NK-92 (cell line): Measurements from ENCODE around the gene DNM3.

Source experiments
- DNase-seq: peaks from one replicate; lab custom pipeline; 2025; ENCODE audit not compliant: unreplicated experiment; lab: John Stamatoyannopoulos, UW

The DNM3 gene

DNA sequence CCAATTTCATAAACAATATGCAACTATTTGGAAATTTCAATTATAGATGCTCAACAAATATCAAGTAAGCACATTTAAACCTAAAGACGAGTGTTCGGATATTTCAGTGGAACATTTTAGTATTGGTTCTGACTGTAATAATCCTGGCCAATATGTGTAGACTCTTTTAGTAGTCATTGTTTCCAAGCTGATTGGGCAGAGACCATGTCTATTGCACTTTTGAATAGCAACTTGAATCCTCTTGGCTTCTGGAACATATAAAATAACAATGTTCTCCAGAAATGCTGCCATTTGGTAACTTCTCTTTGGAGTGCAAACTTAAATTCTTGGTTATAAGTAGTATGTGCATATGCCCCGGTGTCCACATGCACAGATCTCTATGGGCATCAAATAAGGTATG is 373.7 kb downstream of the DNM3 start:
- no peak for DNase-seq

GRCh38 chr1:172219966-172220365 is 378.7 kb downstream of the DNM3 start:
- no peak for DNase-seq

DNA sequence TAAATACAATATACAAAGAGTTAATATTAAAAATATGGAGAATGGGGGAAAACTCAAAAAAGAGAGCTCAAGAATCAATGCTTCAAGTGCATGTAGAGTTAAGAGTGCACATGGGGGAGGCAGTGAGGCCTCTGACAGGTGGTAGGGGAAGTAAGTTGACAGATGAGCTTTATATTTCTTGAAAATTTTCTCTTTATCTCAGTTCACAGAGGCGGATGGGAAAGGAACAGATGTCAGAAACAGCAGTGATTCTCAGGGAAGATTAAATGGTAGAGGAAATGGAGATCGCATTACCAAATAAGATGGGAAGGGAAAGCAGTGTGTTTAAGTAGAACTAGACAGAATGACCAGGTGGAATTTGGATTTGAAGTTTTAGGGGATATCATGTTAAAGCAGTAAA is 379.1 kb downstream of the DNM3 start:
- DNase-seq: no peak

DNA sequence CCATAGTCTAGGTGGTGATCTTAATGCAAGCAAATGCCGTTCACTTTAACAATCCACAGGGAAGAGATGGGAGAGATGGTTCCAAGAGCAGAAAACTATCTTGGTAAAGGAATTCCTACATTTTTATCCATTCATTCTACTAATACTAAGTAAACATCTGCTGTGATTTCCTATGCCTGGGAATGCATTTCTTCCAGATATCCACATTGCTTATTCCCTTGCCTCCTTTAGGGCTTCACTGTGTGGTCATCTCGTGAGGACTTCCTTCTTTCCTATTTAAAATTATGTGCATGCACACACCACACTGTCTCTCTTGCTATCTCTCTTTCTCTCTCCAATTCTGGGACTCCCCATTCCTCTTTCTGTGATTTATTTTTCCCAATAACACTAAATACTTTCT is 380.1 kb downstream of the DNM3 start:
- DNase-seq: no peak

DNA sequence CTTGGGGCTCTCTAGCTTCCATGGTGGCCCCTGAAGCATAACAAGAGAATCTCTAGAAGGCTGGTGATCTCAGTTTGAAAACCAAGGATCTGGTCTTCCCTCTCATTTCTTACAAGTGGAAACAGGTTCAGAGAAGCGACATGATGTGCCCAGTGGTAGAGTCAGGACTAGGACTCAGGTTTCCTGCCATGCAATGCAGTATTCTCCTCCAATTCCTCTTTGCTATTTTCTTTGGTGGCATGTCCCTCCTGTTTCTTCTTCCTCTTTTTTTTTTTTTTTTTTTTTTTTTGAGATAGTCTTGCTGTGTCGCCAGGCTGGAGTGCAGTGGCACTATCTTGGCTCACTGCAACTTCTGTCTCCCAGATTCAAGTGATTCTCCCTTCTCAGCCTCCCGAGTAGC is 383.6 kb downstream of the DNM3 start:
- no peak for DNase-seq

- no peak for DNase-seq
These were observed 388.6 kb downstream of the DNM3 start for GRCh38 chr1:172229942-172230341.

- no peak for DNase-seq
These were observed 389.2 kb downstream of the DNM3 start for GRCh38 chr1:172230526-172230925.

GRCh38 chr1:172236958-172237357 is 395.7 kb downstream of the DNM3 start:
- no peak for DNase-seq

GRCh38 chr1:172238158-172238557 is 396.9 kb downstream of the DNM3 start:
- DNase-seq: no peak

GRCh38 chr1:172238965-172239364 is 397.7 kb downstream of the DNM3 start:
- no peak for DNase-seq

DNA sequence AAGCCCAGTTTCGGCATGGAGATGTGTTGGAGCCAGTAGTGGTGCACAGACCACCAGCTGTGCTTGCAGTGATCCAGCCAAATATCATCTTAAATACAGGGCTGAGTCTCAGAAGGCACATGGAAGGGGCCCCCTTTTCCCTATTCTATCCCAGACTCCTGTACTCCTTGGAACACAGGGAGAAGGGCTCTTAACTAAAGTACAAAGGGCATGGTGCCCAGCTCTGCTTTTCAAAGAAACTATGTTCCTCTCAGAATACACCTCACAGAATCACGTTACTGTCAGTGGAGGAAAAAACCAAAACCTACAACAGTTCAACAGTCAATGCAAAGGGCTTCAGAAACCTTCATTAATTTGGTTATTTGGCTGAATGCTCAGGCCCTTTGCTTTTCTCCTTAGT is 398.6 kb downstream of the DNM3 start:
- no peak for DNase-seq

- no peak for DNase-seq
These were observed 400.2 kb downstream of the DNM3 start for GRCh38 chr1:172241540-172241939.

- no peak for DNase-seq
These were observed 403.6 kb downstream of the DNM3 start for GRCh38 chr1:172244865-172245264.

DNA sequence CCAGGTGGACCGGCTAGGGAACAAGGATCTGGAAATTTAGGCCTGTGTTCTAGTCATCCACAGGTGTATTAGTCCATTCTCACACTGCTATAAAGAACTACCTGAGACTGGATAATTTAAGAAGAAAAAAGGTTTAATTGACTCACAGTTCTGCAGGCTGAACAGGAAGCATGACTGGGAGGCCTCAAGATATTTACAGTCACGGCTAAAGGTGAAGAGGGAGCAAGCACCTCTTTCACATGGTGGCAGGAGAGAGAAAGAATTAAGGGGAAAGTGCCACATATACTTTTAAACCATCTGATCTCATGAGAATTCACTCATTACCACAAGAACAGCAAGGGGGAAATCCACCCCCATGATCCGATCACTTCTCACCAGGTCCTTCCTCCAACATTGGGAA is 404.5 kb downstream of the DNM3 start:
- DNase-seq: no peak

DNA sequence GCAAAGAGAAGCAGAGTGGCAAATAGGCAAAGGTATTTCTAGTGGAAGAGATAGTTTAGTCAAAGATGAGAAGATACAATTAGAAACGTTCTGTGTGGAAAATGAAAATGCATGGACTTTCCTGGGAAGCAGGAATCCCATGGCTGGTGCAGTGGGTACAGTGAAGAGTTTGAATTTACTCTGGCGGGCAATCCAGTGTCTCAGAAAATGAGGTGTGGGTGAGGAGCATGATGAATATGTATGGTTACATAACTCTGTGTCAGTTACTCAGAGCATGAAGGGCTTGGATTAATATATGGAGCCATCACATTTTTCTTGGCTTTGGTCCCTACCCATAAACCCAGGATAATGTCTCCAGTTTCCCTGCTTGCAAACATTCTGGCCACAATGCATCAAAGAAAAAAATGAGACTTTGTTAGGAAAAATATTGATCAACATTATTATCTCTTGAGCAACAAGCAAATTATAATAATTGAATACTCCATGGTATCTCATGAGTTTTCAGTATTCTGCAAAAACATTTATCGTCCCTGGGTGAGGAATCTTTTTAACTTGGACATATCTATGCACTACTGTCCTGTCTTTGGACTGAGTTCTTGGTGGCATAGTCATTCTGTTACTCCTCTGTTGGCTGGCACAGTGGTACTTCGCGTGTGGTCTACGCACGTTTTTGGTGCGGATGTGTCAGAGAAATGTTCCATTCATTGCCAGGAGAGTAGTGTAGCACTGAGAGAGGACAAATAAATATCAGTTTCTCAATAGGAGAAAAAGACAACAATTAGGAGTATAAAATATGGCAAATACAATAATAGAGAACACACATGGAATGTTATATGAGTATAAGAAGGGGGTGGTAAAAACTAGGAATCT is 405.5 kb downstream of the DNM3 start:
- DNase-seq: no peak

DNA sequence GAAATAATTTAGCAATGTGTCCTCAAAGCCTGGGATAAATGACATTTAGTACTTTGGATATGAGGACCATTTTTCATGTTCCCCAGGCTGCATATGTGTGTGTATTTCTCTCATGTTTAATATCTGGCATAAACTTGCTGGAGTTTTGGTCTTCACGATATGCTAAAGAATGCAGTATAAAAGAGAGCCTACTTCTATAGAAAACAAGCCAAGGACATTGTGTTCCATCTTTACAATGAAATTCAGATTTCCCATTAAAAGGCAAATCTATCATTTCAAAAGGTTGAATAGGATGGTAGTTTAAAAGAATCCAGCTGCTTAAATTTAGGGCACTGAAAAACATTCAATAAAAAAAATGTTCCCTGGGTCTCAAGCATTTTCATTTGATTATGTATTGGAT is 410.2 kb downstream of the DNM3 start:
- no peak for DNase-seq

DNA sequence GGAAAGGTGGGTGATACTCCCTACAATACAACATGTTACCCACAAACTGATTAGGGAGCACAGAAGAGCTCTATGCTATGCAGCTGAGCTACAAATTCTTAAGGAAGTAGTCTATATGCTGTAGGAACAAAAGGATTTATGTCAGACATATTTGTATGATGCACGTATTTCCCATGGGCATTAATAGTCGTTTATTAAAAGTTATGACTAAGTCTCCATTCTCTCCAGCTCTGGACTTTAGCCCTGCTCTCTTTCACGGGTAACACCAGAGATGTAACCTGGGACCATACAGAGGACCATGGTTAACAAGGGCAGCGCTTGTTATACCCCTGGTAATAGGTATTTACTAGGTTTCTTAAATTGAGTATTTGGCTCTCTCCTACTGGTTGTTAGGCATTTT is 411.0 kb downstream of the DNM3 start:
- DNase-seq: no peak

DNA sequence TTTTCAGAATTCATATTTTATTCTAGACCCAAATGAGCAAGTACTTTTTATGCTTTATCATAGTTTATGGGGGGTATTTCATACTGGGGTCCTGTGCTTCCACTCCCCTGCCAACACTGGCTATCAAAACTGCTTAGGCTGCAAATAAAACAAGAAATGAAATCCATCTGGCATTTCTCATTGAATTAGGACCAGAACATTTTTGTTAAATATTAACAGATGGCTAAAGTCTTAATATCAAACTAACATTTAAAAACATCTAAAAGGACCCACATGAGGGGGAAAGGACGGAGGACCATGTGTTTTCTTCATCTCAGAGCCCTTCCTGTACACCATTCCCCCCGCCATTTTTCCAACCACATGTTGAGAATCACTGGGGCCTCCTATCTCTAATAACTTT is 411.7 kb downstream of the DNM3 start:
- DNase-seq: no peak

DNA sequence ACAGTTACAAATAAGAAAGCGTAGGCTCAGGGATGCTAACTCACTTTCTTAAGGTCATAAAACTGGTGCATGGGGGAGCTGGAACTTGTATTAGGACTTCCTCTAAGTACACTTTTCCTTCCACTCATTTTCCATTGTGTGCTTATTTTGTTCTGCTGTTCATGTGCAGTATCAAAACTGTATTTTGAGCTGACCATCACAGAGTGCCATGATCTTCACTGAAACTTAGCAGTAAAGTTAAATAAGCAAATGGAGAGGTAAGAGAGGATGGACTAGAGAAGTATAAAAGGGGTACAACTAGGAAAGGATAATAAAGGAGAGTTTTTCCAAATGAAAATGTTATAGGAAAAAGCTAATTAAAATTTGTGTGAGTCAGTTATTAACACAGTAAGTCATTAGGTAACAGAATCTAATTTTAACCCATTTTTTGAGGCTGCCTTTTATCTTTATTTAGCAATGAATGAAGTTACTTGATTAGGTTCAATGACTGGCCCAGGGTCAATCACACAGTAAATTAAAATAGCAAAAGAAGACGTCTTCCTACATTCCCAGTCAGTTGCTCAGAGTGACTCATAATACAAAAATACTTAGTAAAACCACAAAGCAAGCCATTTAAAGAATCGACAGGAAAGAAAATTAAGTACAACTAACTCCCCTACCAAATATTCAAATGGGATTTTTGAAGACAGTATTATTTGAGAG is 413.4 kb downstream of the DNM3 start:
- DNase-seq: no peak

DNA sequence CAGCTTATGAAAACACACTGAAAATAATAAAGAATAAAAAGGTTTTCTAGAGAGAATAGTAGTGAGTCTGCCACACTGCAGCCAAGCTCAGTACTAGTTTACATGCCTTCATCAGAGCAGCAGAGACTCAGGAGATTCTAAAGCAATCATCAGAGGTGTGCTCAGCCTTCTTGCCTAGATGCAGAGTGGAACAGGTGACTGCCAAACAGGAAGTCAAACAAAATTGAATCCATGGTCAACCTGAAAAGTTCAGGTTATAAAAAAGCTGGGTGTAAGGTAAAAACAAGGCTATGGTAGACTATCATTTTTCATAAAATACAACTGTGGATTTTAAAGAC is 413.9 kb downstream of the DNM3 start:
- no peak for DNase-seq

- DNase-seq: no peak
These were observed 424.6 kb downstream of the DNM3 start for GRCh38 chr1:172265905-172266304.

- DNase-seq: no peak
These were observed 425.4 kb downstream of the DNM3 start for GRCh38 chr1:172266528-172267174.
